CD4-positive, alpha-beta T cell (primary cell): ENCODE data around the gene TINAGL1. TPM values are rescaled to one million over a fixed set of nuclear protein-coding genes. Genes with fewer than 3 reads are reported as not detected.
A peak's percentile ranks its signal among the peaks of the same experiment; 100 is the strongest.

ENCODE experiments used
- ATAC-seq: fragments of 200-7000 bp; cut with Tn5 transposase; one replicate; pipeline ENCODE4 v1.10.0; 2022; ENCODE audit warnings: mild to moderate bottlenecking; ENCODE audit not compliant: poor library complexity
- CTCF ChIA-PET: fragments of 350-600 bp; sonication (Branson Sonifier 250); formaldehyde crosslinking; loops from one replicate; lab custom pipeline; 2021; ENCODE audit warnings: antibody characterized with exemption, inconsistent platforms; lab: Charles Lee
- POLR2A ChIA-PET: fragments of 350-600 bp; sonication (Branson Sonifier 250); formaldehyde crosslinking; loops from one replicate; lab custom pipeline; 2021; ENCODE audit warnings: antibody characterized with exemption, inconsistent platforms; lab: Charles Lee
- DNase-seq, 14 experiments: peaks; one replicate each; pipeline ENCODE4 v3.0.0-alpha.2; 2013 to 2020; ENCODE audit warnings: mixed read lengths in 2 of 14
- H3K27ac ChIP-seq, 2 donors: one replicate each; pipeline versions ENCODE4 v1.5.1 to v1.7.0; 2013; ENCODE audit warnings: low read length in 2 of 2, low read depth in 1 of 2, mild to moderate bottlenecking in 1 of 2
- H3K27me3 ChIP-seq, 2 experiments: 1 replicate in 1 of 2; 2 replicates in 1 of 2; pipeline versions ENCODE4 v1.6.1 to v1.7.0; 2013; ENCODE audit warnings: low read length in 2 of 2, control low read depth in 1 of 2, mild to moderate bottlenecking in 1 of 2, moderate library complexity in 1 of 2; ENCODE audit not compliant: insufficient read depth in 2 of 2, control insufficient read depth in 1 of 2
- H3K36me3 ChIP-seq: one replicate; pipeline ENCODE4 v1.6.1; 2013; ENCODE audit warnings: low read length, control low read depth; ENCODE audit not compliant: insufficient read depth
- H3K4me1 ChIP-seq: one replicate; pipeline ENCODE4 v1.6.1; 2013; ENCODE audit warnings: low read length, control low read depth; ENCODE audit not compliant: insufficient read depth
- H3K4me3 ChIP-seq: one replicate; pipeline ENCODE4 v1.5.1; 2013; ENCODE audit warnings: mild to moderate bottlenecking, low read length, moderate library complexity
- H3K9me3 ChIP-seq, 2 experiments: 1 replicate in 1 of 2; 2 replicates in 1 of 2; pipeline versions ENCODE4 v1.6.1 to v1.7.0; 2013; ENCODE audit warnings: low read length in 2 of 2, mild to moderate bottlenecking in 2 of 2, control low read depth in 1 of 2, moderate library complexity in 1 of 2; ENCODE audit not compliant: control insufficient read depth in 1 of 2, insufficient read depth in 1 of 2
- H3K27ac Mint-ChIP-seq: one replicate; pipeline ENCODE4 v1.8.0; 2020; ENCODE audit warnings: mixed read lengths
- H3K27me3 Mint-ChIP-seq: one replicate; pipeline ENCODE4 v1.8.0; 2021; ENCODE audit warnings: mixed read lengths
- H3K36me3 Mint-ChIP-seq: one replicate; pipeline ENCODE4 v1.8.0; 2021; ENCODE audit warnings: low read depth, mixed read lengths
- H3K4me1 Mint-ChIP-seq: one replicate; pipeline ENCODE4 v1.8.0; 2021; ENCODE audit warnings: low read depth, mixed read lengths
- H3K4me3 Mint-ChIP-seq: one replicate; pipeline ENCODE4 v1.8.0; 2020; ENCODE audit warnings: mild to moderate bottlenecking, mixed read lengths
- H3K9me3 Mint-ChIP-seq: one replicate; pipeline ENCODE4 v1.8.0; 2020; ENCODE audit warnings: mixed read lengths
- CTCF ChIP-seq: fragments of 200-600 bp; IDR thresholded peaks from one replicate; pipeline ENCODE4 v1.8.0; 2022; ENCODE audit warnings: antibody characterized with exemption, mild to moderate bottlenecking
- intact Hi-C, 2 experiments: fragments of 100-400 bp; cut with DNase I in 1 of 2; cut with micrococcal nuclease in 1 of 2; formaldehyde crosslinking; loops; one replicate each; pipeline versions ENCODE4 v1.15.1 to v1.9.0; 2023 to 2025; cut with DNase I, micrococcal nuclease
- total RNA-seq, 174 experiments: library from RNA in 2 of 174; stranded (reverse) in 2 of 174; gene quantifications; one replicate each; pipeline ENCODE4 v1.2.3 and lab custom pipeline; 2021 to 2026

Gene TINAGL1
- total RNA-seq, 2 experiments from 2014 or later: not detected

- H3K27ac Mint-ChIP-seq: no peak overlapping the region
- CTCF ChIA-PET: interaction anchor here (0.7 to 1.0 kb wide), 2 partner anchors 11 to 15 kb away, joined by 3 read pairs; partner anchors contain the start of gene PEF1
- H3K4me1 Mint-ChIP-seq: no peaks in the 10 kb centered on the region
- Histone ChIP-seq H3K9me3 (no peaks in the 10 kb centered on the region), H3K4me1 (peaks cover 4% of the 10 kb centered on the region), H3K4me3 (no peak overlapping the region), H3K27me3 (no peaks in the 10 kb centered on the region), H3K27ac (no peak overlapping the region), H3K36me3 (peaks cover 72% of the 10 kb centered on the region)
- no peaks in the 10 kb centered on the region for H3K27me3 Mint-ChIP-seq
- TF ChIP-seq CTCF: no peak
- no peak for ATAC-seq
- DNase-seq: peak in 3 of 14 experiments; percentile 13 to 44 (median 35)
- POLR2A ChIA-PET: no interaction called here
- no peak overlapping the region for H3K4me3 Mint-ChIP-seq
- H3K9me3 Mint-ChIP-seq: no peaks in the 10 kb centered on the region
- H3K36me3 Mint-ChIP-seq: peaks cover 85% of the 10 kb centered on the region
- intact Hi-C loops: no loop called here
Observed at GRCh38 chr1:31633117-31633516, 56.8 kb downstream of the TINAGL1 start.

Other genes starting within 250 kb of the TINAGL1 start
- not detected for gene FABP3, start 203.4 kb upstream of the TINAGL1 start, total RNA-seq
- gene SERINC2, start 163.3 kb upstream of the TINAGL1 start, total RNA-seq: under 1 TPM in 1 of 2 experiments, not detected in 1; 0.11 TPM
- gene HCRTR1, start 41.2 kb downstream of the TINAGL1 start, total RNA-seq: not detected
- 10 to 100 TPM; 42.3 to 45.9 TPM for gene PEF1, start 68.4 kb downstream of the TINAGL1 start, total RNA-seq
- gene COL16A1, start 127.5 kb downstream of the TINAGL1 start, total RNA-seq: not detected
- under 1 TPM; 0.39 to 0.71 TPM for gene ADGRB2, start 187.8 kb downstream of the TINAGL1 start, total RNA-seq
- under 1 TPM; 0.11 to 0.27 TPM for gene SPOCD1, start 239.5 kb downstream of the TINAGL1 start, total RNA-seq